COLO668 (cell line): Measurements from ENCODE around the gene PDIK1L.
"Not testable (repeated sequence)": the region's sequence is repeated elsewhere in the genome, so short reads cannot be mapped to it uniquely, and the experiment has no call there.

ENCODE experiments used
- DNase-seq: peaks from one replicate; lab custom pipeline; 2025; ENCODE audit not compliant: unreplicated experiment; lab: John Stamatoyannopoulos, UW

PDIK1L gene

GRCh38 chr1:26089125-26089524 is 22.5 kb upstream of the PDIK1L start:
- no peak for DNase-seq

DNA sequence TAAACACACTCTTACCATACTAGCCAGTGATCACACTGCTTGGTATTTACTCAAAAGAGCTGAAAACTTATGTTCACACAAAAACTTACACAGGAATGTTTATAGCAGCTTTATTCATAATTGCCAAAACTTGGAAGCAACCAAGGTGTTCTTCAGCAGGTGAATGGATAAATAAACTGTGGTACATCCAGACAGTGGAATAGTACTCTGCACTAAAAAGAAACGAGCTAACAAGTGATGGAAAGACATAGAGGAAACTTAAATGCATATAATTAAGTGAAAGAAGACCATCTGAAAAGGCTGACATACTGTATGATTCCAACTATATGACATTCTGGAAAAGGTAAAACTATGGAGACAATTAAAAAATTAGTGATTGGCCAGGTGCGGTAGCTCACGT is 20.7 kb upstream of the PDIK1L start:
- no peak for DNase-seq

DNA sequence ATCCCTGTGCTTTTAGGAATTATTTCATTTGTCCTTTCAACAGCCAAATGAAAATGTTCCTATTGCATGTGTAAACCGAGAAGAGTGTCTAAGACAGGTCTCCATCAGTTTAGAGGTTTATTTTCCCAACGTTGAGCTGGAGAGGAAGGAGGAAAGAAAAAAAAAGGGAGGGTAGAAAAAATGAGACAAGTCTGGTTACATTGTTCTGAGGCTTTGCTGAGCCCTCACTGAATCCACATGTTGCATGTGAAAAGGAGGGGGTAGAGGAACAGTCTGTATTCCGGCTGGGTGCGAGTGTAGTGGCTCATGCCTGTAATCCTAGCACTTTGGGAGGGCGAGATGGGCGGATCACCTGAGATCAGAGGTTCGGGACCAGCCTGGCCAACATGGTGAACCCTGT is 19.2 kb upstream of the PDIK1L start:
- no peak for DNase-seq

DNA sequence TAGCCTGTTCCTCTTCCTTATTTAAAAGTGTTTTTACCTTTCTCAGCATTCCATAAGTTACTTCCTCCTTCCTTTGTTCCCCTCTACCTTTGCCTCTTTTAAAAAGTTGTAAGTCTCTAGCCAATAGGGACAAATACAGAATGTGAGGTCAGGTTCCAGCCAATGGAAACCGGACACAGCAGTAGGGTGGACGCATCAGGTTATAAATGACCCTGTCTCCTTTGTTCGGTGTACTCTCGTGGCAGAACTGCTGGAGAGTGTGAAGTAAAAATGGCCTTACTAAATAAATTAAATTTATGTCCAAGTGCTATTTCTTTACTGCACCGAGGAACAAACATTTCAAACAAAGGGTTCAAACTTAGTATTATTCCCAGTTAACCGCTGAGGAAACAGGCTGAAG is 18.1 kb upstream of the PDIK1L start:
- not testable (repeated sequence) for DNase-seq

- DNase-seq: peak; percentile 48
Observed at GRCh38 chr1:26094076-26094669, 17.5 kb upstream of the PDIK1L start.

- peak; percentile 67 for DNase-seq
Observed at GRCh38 chr1:26094677-26095383, 16.8 kb upstream of the PDIK1L start.

DNA sequence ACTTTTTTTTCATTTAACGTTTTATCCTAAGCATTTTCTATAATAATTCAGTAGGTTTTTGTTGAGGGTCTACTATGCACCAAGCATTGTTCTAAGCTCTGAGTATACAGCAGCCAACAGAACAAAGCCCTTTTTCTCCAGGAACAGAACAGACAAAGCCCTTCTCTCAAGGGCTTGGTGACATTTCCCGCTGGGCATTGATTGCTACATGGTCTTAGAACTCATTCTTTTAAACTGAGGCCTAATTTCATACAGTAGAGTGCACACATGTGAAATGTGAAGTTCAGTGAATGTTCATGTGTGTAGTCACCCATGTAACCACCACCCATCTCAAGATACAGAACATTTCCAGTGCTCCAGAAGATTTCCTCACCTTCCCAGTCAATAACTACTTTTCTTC is 15.2 kb upstream of the PDIK1L start:
- DNase-seq: no peak

DNA sequence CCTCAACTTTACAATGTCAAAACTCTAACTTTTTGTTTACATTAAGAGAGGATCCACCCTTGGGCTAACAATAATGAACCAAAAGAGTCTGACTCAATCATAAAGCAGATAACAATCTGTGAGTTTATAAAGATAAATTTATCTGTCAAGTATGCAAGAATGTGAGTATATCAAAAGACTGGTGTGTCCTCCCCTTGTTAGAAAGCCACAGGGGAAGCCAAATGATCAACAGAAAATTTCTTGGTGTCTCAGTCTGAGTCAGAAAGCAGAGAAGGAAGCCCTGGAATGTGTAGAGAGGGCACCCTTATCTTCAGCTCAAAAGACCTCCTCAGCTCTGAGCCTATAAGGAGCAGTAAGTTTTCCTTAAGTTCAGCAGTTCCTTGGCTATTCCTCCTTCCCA is 13.9 kb upstream of the PDIK1L start:
- DNase-seq: no peak

DNA sequence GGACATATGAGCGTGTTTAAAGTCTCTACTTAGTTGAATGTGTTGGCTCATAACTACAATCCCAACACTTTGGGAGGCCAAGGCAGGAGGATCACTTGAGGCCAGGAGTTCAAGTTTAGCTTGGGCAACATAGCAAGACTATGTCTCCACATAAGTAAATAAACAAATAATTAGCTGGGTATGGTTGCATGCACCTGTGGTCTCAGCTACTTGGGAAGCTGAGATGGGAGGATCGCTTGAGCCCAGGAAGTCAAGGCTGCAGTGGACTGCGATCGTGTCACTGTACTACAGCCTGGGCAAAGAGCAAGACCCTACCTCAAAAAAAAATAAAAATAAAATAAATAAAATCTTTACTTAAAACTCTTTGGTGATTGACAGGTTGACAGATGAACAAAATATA is 13.0 kb upstream of the PDIK1L start:
- DNase-seq: no peak

DNA sequence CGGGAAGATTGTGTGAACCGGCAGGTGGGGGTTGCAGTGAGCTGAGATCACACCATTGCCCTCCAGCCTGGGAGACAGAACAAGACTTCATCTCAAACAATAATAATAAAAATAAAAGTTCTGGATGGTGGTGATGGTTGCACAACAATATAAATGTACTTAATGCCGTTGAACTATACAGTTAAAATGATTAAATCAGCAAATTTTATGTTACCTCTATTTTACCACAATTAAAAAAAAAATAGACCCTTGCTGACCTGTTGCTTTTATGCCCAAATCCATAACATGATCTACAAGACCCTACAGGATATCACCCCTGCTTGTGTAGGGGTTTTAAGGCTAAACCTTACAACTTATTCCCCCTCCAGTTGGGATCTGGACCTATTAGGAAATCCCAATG is 11.8 kb upstream of the PDIK1L start:
- no peak for DNase-seq

DNA sequence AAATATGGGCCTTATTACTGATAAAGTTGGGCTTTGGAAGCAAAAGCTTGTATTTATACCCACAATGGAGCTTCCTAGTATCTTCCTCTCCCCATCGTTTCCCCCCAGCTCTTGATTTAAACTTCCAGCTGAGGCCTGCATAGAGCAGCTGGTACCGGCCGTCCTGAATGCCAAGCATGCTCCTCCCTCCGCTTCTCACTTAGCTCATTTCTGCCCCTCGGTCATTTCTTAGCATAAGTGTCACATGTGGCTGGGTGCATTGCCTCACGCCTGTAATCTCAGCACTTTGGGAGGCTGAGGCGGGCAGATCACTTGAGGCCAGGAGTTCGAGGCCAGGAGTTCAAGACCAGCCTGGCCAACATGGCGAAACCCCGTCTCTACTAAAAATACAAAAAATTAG is 11.4 kb upstream of the PDIK1L start:
- DNase-seq: not testable (repeated sequence)

DNA sequence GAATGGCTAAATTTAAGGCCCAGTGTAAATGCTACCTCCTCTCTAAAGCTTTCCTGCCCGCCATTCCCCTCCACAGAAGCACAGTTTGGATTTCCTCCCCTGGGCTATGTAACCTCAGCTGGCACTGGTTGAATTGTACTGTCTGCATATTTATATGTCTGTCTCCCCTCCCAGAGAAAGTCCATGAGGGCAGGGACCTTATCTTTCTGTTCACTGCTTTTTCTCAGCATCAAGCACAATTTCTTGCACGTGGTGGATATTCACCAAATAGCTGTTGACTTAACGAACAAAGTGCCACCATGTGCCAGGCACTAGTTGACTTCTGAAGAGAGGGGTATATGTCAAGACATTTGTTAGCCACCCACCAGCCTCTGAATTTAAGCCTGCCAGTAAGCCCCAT is 9.5 kb upstream of the PDIK1L start:
- DNase-seq: no peak

DNA sequence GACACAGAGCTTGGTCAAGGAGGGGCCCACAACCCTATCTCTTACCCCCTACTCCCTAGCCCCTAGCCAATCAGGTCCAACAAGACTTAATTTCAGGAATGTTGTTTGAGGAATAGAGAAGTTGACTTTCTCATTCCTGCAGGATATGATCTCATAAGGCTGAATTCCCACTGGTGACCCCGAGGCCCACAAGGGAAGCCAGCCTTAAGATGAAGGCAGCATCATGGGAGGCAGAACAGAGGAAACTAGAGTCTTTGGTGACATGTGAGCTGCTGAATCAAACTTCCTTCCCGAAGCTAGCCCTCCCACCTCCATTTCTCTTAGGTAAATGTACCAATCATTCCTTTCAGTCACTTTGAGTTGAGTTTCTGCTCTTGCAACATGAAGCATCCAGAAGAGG is 9.1 kb upstream of the PDIK1L start:
- no peak for DNase-seq

- not testable (repeated sequence) for DNase-seq
Observed at GRCh38 chr1:26105226-26105548, 6.4 kb upstream of the PDIK1L start.

- no peak for DNase-seq
Observed at GRCh38 chr1:26109229-26110164, 2.1 kb upstream of the PDIK1L start.

GRCh38 chr1:26110731-26111529 is 694 bp upstream of the PDIK1L start:
- DNase-seq: peak; percentile 97

GRCh38 chr1:26112407-26112775 is 767 bp downstream of the PDIK1L start:
- DNase-seq: no peak

GRCh38 chr1:26114165-26114927 is 2.7 kb downstream of the PDIK1L start:
- no peak for DNase-seq

DNA sequence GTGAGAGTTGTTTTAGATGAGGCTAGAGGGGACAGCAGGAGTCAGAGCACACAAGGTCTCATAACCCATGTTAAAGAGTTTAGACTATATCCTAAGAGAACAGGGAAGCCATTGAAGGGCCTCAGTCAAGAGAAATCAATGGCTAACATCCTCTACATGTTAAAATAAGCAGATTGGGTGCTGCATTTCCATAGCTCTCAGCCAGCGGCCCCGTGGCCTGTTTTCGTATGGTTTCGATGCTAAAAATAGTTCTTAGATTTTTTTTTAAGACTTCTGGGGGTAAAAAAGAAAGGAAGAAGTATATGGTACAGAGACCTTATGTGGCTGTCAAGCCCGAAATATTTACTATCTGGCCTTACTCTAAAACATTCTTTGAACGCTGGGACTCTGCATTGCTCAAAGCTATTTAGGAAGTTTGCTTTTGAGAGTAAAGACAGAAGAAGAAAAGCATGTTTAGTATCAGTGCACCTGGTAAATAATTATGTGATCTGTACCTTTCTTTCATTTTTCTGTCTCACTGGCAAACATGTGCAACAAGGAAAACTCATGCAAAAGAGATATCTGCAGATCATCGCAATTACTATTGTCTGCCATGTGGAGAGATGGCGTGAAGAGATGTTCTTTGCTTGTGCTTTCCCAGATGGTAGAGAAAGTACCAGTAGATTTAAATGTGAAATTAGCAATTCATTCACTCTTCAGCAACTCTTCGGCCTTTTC is 8.4 kb downstream of the PDIK1L start:
- no peak for DNase-seq
